MV-4-11 (cell line): ENCODE measurements around the gene WDR55.
"Not testable (repeated sequence)": the region's sequence is repeated elsewhere in the genome, so short reads cannot be mapped to it uniquely, and the experiment has no call there.

Experiments
- DNase-seq: peaks from one replicate; lab custom pipeline; 2025; lab: John Stamatoyannopoulos, UW

WDR55 gene

GRCh38 chr5:140647042-140647419 is 17.7 kb upstream of the WDR55 start:
- no peak for DNase-seq

- no peak for DNase-seq
Measured at GRCh38 chr5:140658870-140659269, 5.8 kb upstream of the WDR55 start.

DNA sequence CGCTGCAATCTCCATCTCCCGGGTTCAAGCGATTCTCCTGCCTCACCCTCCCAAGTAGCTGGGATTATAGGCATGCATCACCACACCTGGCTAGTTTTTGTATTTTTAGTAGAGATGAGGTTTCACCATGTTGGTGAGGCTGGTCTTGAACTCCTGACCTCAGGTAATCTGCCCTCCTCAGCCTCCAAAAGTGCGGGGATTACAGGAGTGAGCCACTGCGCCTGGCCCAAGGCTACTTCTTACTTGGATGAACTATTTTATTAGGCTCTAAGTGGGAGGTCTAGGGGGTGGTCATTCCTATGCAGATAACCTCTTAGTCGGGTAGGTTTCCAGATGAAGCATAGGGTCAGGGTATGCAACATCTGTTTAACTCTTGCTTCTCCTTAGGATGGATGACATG is 4.3 kb upstream of the WDR55 start:
- DNase-seq, result not testable (repeated sequence)

DNA sequence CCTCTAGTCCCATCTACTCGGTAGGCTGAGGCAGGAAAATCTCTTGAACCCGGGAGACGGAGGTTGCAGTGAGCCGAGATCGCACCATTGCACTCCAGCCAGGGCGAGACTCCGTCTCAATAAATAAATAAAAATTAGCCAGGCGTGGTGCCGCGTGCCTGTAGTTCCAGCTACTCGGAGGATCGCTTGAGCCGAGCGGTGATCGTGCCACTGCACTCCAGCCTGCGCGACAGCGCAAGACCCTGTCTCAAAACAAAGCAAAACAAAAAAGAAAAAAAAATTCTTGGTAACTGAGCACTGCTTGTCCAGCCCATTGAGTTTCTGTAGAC is 710 bp upstream of the WDR55 start:
- DNase-seq, result no peak

DNA sequence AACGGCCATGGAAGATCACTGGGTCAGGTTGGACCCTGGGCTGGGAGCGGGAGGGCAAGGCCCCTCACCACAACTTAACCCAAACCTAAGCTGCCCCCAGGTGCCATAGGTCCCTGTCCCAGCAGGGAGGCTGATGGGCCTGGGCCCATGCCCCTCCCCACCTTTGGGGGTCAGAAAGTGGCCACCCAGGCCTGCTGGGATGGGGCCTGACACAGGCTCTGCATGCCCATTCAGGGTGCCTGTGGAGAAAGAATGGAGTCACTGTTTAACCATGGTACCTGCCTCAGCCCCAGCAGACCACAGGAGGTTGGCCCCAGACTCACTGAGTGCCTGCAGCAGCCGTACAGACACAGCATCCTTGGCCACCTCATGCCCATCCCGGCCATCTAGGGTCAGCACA is 6.3 kb downstream of the WDR55 start:
- not testable (repeated sequence) for DNase-seq

GRCh38 chr5:140671472-140672125 is 6.9 kb downstream of the WDR55 start:
- DNase-seq, result no peak

GRCh38 chr5:140672455-140673186 is 7.9 kb downstream of the WDR55 start:
- DNase-seq, result no peak

- no peak for DNase-seq
Measured at GRCh38 chr5:140673187-140673976, 8.7 kb downstream of the WDR55 start, which contains the start of gene DND1. Gene DND1, minus strand, starts transcription at chr5:140673576. Its CDS starts 34 bp downstream, at chr5:140673542.

GRCh38 chr5:140674211-140674610 is 9.5 kb downstream of the WDR55 start:
- no peak for DNase-seq

- no peak for DNase-seq
Measured at GRCh38 chr5:140674629-140675028, 9.9 kb downstream of the WDR55 start.

GRCh38 chr5:140677947-140678346 is 13.2 kb downstream of the WDR55 start:
- no peak for DNase-seq

DNA sequence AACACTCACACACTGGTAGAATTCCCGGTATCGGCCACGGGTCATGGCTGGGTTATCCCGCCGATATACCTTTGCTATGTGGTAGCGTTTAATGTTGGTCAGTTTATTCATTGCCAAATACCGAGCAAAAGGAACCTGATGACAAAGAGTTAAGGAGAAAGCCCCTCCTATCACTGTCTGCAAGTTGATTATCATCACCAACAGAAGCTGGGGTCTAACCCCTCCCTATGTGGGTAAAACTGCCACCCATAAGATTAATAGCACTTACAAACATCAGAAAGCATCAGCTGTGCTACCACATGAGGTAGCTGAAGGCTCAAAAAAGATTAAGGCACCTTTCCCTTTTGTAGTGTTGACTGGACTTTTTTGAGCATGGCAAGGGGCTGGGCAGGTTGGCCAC is 14.3 kb downstream of the WDR55 start:
- DNase-seq, result no peak

- no peak for DNase-seq
Measured at GRCh38 chr5:140690376-140690932, 25.8 kb downstream of the WDR55 start.

DNA sequence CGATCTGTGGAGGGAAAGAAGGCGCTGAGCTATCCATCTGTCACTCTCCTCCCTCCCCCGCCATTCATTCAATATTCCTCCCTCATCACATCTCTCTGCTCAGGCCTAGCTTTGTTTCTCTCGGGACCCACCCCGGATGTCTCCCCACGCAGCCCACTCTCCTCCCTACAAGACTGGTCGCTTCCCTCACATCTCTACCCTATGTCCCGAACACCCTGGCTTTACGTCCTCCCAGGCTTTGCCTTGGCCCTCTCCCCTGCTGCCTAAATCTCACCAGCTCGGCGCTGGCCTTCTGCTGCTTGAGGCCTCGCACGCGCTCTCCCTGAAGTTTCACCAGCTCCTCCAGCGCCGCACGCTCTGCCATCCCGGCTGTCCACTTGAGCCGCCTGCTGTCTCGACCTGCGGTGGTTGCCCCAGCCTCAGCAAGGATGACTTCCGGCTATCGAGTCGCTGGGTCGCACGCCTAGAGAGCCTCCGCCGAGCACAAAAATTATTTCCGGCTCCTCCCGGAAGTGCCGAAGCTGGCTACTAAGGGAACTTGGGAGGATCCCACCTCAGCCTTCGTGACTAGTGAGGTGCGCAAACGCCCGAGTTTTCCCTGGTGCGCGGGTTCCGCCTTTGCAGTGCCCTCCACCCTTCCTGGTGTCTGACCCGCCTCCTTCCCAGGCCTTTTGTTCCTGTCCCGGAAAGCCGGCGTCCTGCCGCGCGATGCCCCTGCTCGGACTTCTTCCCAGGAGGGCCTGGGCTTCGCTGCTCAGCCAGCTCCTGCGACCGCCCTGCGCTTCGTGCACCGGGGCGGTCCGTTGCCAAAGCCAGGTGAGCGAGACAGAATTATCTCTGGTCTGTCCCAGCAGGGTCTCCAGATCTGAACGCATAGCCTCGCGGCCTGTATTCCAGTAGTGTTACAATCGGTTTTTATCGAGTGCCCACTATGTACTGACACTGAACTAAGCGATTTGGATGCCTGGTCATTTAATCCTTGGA is 26.5 kb downstream of the WDR55 start, which contains the start of the genes HARS1 and HARS2:
Gene HARS1, minus strand, starts transcription at position 430 of the 984 bp plus-strand sequence. Its CDS starts 66 bp downstream, at position 364.
Gene HARS2, plus strand, starts transcription at position 515 of the 984 bp plus-strand sequence. Its CDS starts 194 bp downstream, at position 709.
- peak; percentile 95 for DNase-seq

DNA sequence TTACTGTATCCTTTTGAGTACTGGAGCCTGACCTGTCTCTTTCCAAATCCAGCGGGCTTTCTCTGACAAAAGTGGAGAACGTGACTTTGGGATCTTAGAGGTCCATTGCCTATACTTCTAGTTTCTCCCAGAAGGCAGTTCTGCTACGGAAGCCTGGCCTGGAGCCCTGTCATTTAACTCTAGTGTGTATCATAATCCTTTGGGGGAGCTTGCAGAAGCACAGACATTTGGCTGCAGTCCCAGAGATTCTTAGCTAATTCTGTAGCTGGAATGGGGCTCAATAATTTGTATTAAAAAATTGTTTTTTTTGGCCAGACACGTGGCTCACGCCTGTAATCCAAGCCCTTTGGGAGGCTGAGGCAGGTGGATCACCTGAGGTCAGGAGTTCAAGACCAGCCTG is 29.6 kb downstream of the WDR55 start:
- no peak for DNase-seq

- DNase-seq, result no peak
Measured at GRCh38 chr5:140696891-140697492, 32.3 kb downstream of the WDR55 start.

DNA sequence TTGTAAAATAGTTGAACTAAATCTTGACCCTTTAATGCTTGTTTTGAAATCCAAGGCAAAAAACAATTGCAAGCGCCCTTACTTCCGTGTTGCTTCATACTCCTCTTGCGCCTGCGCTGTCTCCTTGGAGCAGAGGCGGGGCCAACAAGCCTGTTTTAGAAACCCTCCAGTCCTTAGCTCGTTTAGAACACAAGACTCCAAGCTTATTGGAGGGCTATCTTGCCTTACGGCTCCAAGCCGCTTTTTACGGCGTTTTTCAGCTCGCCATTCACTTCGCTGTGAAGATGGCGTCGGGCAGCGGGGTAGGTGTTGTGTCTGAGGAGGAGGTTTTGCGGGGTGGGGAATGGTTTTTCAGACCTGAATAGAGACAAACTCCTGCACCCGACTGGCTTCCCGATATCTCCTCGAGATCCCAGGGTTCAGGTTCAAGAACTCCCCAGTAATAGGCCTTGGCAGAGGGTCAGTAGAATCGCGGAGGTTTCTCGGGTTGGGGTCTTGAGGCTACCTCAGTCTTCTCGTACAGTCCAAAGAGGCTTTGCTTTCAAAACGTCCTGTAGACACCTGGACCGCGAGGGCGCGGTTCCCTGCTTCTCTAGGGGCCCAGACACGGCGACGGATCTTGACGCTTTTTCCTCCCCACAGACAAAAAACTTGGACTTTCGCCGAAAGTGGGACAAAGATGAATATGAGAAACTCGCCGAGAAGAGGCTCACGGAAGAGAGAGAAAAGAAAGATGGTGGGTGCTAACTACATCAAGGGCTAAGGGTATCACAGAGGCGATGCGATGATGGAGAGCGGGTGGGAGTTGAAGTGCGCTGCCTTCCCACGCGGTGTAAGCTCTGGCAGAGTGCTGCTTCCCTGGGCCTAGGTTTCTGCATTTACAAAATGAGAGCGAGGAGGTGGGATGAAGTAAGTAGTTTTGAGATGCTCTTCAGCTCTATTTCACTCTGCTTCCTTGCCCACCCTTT is 35.8 kb downstream of the WDR55 start, which contains the start of gene ZMAT2:
Gene ZMAT2, plus strand, starts transcription at position 271 of the 968 bp plus-strand sequence. Its CDS starts 14 bp downstream, at position 285.
- DNase-seq, result peak; percentile 99

DNA sequence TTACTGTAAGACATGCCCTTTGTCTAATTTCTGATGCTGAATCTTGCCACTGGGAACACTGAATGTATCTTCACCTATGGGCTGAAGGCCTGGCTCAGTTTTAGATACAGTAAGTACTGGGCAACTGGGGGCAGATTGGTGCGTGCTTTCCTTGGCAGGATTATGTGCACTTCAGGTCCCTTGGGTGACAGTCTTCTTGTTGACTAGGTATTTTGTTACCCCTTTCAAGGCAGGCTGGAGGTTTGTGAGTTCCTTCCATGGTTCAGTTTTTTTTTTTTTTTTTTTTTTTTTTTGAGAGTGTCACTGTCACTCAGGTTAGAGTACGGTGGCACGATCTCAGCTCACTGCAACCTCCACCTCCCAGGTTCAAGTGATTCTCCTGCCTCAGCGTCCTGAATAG is 43.1 kb downstream of the WDR55 start:
- DNase-seq, result no peak

DNA sequence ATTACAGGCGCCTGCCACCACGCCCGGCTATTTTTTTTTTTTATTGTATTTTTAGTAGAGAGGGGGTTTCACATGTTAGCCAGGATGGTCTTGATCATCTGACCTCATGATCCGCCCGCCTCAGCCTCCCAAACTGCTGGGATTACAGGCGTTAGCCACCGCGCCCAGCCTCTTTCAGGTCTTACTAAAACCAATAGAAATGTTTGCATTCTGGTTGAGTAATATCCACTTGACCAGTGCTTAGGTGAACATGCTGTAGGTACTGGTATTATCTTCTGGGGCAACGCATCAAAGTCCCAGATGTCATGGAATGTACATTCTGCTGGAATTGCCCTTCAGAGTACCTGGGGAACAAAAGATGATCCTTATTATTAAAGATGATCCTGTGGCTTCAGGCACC is 44.1 kb downstream of the WDR55 start:
- DNase-seq, result not testable (repeated sequence)
